PC-9 (cell line): ENCODE data around the gene CMKLR1. TPM values are rescaled to one million over a fixed set of nuclear protein-coding genes. Genes with fewer than 3 reads are reported as not detected.

ENCODE experiments used
- BruUV-seq: library from RNA; stranded (reverse); fragments of 400-500 nt; replicated peaks from 2 replicates; lab custom pipeline; 2021; lab: Mats Ljungman, UMichigan
- CTCF ChIA-PET: fragments of 300-600 bp; sonication (Branson Sonifier 250); formaldehyde crosslinking; loops from one replicate; lab custom pipeline; 2022; ENCODE audit warnings: antibody characterized with exemption; lab: Charles Lee
- POLR2A ChIA-PET: fragments of 300-600 bp; sonication (Branson Sonifier 250); formaldehyde crosslinking; loops from one replicate; lab custom pipeline; 2022; ENCODE audit warnings: antibody characterized with exemption; ENCODE audit not compliant: unreplicated experiment; lab: Charles Lee
- DNase-seq, 2 experiments: peaks; one replicate each; pipeline versions ENCODE4 v3.0.0 to v3.0.0-alpha.2; 2015 to 2022; ENCODE audit warnings: mixed read lengths in 1 of 2
- H2AFZ ChIP-seq: fragments of 200-600 bp; sonication (generic); 2 replicates; pipeline ENCODE4 v1.8.1; 2017; ENCODE audit warnings: antibody characterized with exemption
- H3F3A ChIP-seq: fragments of 200-600 bp; sonication (generic); 2 replicates; pipeline ENCODE4 v1.8.1; 2017; ENCODE audit warnings: antibody characterized with exemption, mild to moderate bottlenecking, low read depth; ENCODE audit not compliant: insufficient read depth
- H3K27ac ChIP-seq: fragments of 200-600 bp; sonication (generic); 2 replicates; pipeline ENCODE4 v1.6.1; 2016; ENCODE audit warnings: mixed run types
- H3K27me3 ChIP-seq: fragments of 200-600 bp; sonication (generic); 2 replicates; pipeline ENCODE4 v1.6.1; 2016; ENCODE audit warnings: low read depth, mixed run types; ENCODE audit not compliant: insufficient read depth
- H3K36me3 ChIP-seq: fragments of 200-600 bp; sonication (generic); 2 replicates; pipeline ENCODE4 v1.6.1; 2016; ENCODE audit warnings: low read depth, mixed run types
- H3K4me1 ChIP-seq: fragments of 200-600 bp; sonication (generic); replicated peaks from 2 replicates; pipeline ENCODE4 v1.6.1; 2016; ENCODE audit warnings: mixed run types; ENCODE audit not compliant: insufficient read depth
- H3K4me2 ChIP-seq: fragments of 200-600 bp; sonication (generic); 2 replicates; pipeline ENCODE4 v1.6.1; 2017; ENCODE audit warnings: mixed run types
- H3K4me3 ChIP-seq: fragments of 200-600 bp; sonication (generic); 2 replicates; pipeline ENCODE4 v1.6.1; 2016; ENCODE audit warnings: mixed run types
- H3K79me2 ChIP-seq: fragments of 200-600 bp; sonication (generic); 2 replicates; pipeline ENCODE4 v1.6.1; 2017; ENCODE audit warnings: low read depth, mixed run types
- H3K9me2 ChIP-seq: fragments of 200-600 bp; sonication (generic); 2 replicates; pipeline ENCODE4 v1.8.1; 2017; ENCODE audit warnings: mild to moderate bottlenecking; ENCODE audit not compliant: insufficient read depth
- H3K9me3 ChIP-seq: fragments of 200-600 bp; sonication (generic); 2 replicates; pipeline ENCODE4 v1.8.1; 2016; ENCODE audit warnings: low read depth; ENCODE audit not compliant: insufficient read depth
- H4K20me1 ChIP-seq: fragments of 200-600 bp; sonication (generic); 2 replicates; pipeline ENCODE4 v1.8.1; 2017; ENCODE audit not compliant: insufficient read depth
- CTCF ChIP-seq: fragments of 200-600 bp; sonication (generic); conservative IDR thresholded peaks from 2 replicates; pipeline ENCODE4 v1.6.1; 2017; ENCODE audit warnings: mixed run types, antibody characterized with exemption, mild to moderate bottlenecking, moderate library complexity
- EZH2 ChIP-seq: fragments of 200-600 bp; sonication (generic); IDR thresholded peaks from 2 replicates; pipeline ENCODE4 v1.8.0; 2017; ENCODE audit warnings: antibody characterized with exemption, low read depth
- intact Hi-C: fragments of 100-400 bp; cut with micrococcal nuclease; formaldehyde crosslinking; loops from one replicate; pipeline ENCODE4 v1.10.0; 2022; ENCODE audit not compliant: unreplicated experiment
- total RNA-seq: library from RNA; stranded (reverse); gene quantifications from 2 replicates; pipeline ENCODE4 v1.2.3, GENCODE V29; 2021

The CMKLR1 gene
- total RNA-seq, 1 experiment from 2014 or later = not detected

- Histone ChIP-seq H2AFZ (no peak overlapping the region), H4K20me1 (no peaks in the 10 kb centered on the region), H3K79me2 (no peaks in the 10 kb centered on the region), H3K4me3 (no peak overlapping the region), H3K9me2 (no peaks in the 10 kb centered on the region), H3K4me2 (no peak overlapping the region), H3F3A (no peaks in the 10 kb centered on the region), H3K9me3 (no peaks in the 10 kb centered on the region), H3K36me3 (no peaks in the 10 kb centered on the region), H3K27ac (no peak overlapping the region), H3K27me3 (peaks cover 50% of the 10 kb centered on the region; the same call in 1 of the 2 replicates), H3K4me1 (no peaks in the 10 kb centered on the region)
- intact Hi-C loops = no loop called here
- TF ChIP-seq CTCF = no peak
- TF ChIP-seq EZH2 = no peak
- ChIA-PET POLR2A (no interaction called here), CTCF (no interaction called here)
- BruUV-seq = no TSS peak
- no peak for DNase-seq
These were observed 51.9 kb downstream of the CMKLR1 start for GRCh38 chr12:108287227-108287626.

- intact Hi-C loops = no loop called here
- no TSS peak for BruUV-seq
- POLR2A ChIA-PET = no interaction called here
These were observed 54.1 kb downstream of the CMKLR1 start for GRCh38 chr12:108285016-108285415.

GRCh38 chr12:108284163-108284562, 54.9 kb downstream of the CMKLR1 start:
- H3K36me3 ChIP-seq = no peaks in the 10 kb centered on the region
- no peak for TF ChIP-seq CTCF
- no peak for TF ChIP-seq EZH2
- BruUV-seq = no TSS peak
- CTCF ChIA-PET = no interaction called here
- no peaks in the 10 kb centered on the region for H3K9me2 ChIP-seq
- H3K4me2 ChIP-seq = no peak overlapping the region
- no peaks in the 10 kb centered on the region for H4K20me1 ChIP-seq
- no peak for DNase-seq
- H3K9me3 ChIP-seq = no peaks in the 10 kb centered on the region
- no peaks in the 10 kb centered on the region for H3K79me2 ChIP-seq
- no peak overlapping the region for H3K4me3 ChIP-seq
- H2AFZ ChIP-seq = no peak overlapping the region
- peaks cover 41% of the 10 kb centered on the region; the same call in 1 of the 2 replicates for H3K27me3 ChIP-seq
- H3K4me1 ChIP-seq = no peaks in the 10 kb centered on the region
- no peaks in the 10 kb centered on the region for H3F3A ChIP-seq
- POLR2A ChIA-PET = no interaction called here
- no peak overlapping the region for H3K27ac ChIP-seq
- intact Hi-C loops = no loop called here

More at GRCh38 chr12:108285016-108285415, 54.1 kb downstream of the CMKLR1 start:
- TF ChIP-seq EZH2 (no peak), CTCF (no peak)
- Histone ChIP-seq H3K4me2 (no peak overlapping the region), H3K9me2 (no peaks in the 10 kb centered on the region), H3K4me3 (no peak overlapping the region), H3K9me3 (no peaks in the 10 kb centered on the region), H3F3A (no peaks in the 10 kb centered on the region), H3K27me3 (peaks cover 41% of the 10 kb centered on the region; the same call in 1 of the 2 replicates), H3K27ac (no peak overlapping the region), H3K79me2 (no peaks in the 10 kb centered on the region), H3K4me1 (no peaks in the 10 kb centered on the region), H3K36me3 (no peaks in the 10 kb centered on the region), H2AFZ (no peak overlapping the region), H4K20me1 (no peaks in the 10 kb centered on the region)
- DNase-seq = no peak
- CTCF ChIA-PET = no interaction called here
